Measurements from ENCODE around the gene TRIO.

DNA sequence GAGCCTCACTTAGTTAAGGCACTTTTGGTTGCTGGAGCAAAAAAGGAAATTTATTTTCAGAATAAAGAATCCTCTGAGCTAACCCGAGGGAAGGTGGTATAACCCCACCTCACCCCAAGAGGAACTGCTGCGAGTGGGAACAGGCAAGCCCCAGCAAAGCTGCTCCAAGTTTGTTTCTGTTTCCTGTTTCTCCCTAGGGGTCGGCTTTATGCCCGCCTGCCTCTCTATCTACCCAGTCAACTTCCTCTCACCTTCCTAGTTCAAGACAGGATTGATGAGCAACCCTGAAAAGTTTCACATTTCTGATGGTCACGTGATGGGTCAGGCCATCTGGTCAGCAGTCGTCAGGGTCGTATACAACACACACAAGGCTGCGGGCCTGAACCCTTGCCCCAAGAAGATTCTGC, 31.1 kb downstream of the TRIO start:
- TF ChIP-seq, protein P1, sequence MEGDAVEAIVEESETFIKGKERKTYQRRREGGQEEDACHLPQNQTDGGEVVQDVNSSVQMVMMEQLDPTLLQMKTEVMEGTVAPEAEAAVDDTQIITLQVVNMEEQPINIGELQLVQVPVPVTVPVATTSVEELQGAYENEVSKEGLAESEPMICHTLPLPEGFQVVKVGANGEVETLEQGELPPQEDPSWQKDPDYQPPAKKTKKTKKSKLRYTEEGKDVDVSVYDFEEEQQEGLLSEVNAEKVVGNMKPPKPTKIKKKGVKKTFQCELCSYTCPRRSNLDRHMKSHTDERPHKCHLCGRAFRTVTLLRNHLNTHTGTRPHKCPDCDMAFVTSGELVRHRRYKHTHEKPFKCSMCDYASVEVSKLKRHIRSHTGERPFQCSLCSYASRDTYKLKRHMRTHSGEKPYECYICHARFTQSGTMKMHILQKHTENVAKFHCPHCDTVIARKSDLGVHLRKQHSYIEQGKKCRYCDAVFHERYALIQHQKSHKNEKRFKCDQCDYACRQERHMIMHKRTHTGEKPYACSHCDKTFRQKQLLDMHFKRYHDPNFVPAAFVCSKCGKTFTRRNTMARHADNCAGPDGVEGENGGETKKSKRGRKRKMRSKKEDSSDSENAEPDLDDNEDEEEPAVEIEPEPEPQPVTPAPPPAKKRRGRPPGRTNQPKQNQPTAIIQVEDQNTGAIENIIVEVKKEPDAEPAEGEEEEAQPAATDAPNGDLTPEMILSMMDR (IDR thresholded peaks at IDR 0.05): no peak
- TF ChIP-seq POLR2A (IDR thresholded peaks at IDR 0.05): no peak
